ENCODE results near the gene KIFAP3.

DNA sequence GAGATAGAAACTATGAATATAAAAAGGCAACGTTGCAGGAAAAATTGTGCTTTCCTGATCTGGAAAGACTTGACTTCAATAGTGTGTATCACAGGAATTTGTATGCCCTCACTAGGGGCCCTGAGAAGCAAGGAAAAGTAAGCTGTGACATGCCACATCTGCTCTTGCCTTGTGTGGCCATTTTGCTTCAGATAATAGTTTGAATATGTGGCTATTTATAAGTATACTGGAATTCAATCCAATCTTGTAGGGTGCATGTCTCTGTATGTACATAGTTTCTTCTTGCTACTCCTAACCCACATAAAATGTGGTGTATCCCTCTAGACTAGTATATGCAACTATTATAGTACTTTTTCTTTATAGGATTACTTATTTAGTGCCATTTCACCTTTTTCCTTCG, 149.7 kb downstream of the KIFAP3 start:
- no peak for TF ChIP-seq CTCF (IDR thresholded peaks at IDR 0.05)
- no peak for TF ChIP-seq POLR2A (IDR thresholded peaks at IDR 0.05)

Measured in tibial nerve (tissue), 3 donors.